Large intestine (tissue), 3 donors: ENCODE data around the gene NEGR1. TPM values are rescaled to one million over a fixed set of nuclear protein-coding genes. Genes with fewer than 3 reads are reported as not detected.

Source experiments
- DNase-seq, 2 donors: peaks; one replicate each; pipeline versions ENCODE4 v3.0.0 to v3.0.0-alpha.2; 2013
- H3K27ac ChIP-seq: one replicate; pipeline ENCODE4 v1.5.1; 2013; ENCODE audit warnings: low read length
- H3K27me3 ChIP-seq: 2 replicates; pipeline ENCODE4 v1.6.1; 2013; ENCODE audit warnings: low read length; ENCODE audit not compliant: control insufficient read depth, insufficient read depth
- H3K36me3 ChIP-seq: 2 replicates; pipeline ENCODE4 v1.6.1; 2013; ENCODE audit warnings: low read length; ENCODE audit not compliant: control insufficient read depth, insufficient read depth
- H3K4me1 ChIP-seq: one replicate; pipeline ENCODE4 v1.6.1; 2013; ENCODE audit warnings: low read length; ENCODE audit not compliant: control insufficient read depth, insufficient read depth
- H3K4me3 ChIP-seq: one replicate; pipeline ENCODE4 v1.5.1; 2013; ENCODE audit warnings: low read length
- H3K9me3 ChIP-seq: one replicate; pipeline ENCODE4 v1.6.1; 2013; ENCODE audit warnings: mild to moderate bottlenecking, low read depth, low read length, moderate library complexity; ENCODE audit not compliant: control insufficient read depth
- WGBS: methylation state at CpG from one replicate; pipeline ENCODE4 v1.1.5; 2013; ENCODE audit warnings: low lambda C conversion rate; ENCODE audit not compliant: insufficient coverage; 5-methylcytosine and 5-hydroxymethylcytosine counted together
- polyA plus RNA-seq: library from polyadenylated mRNA; unstranded; fragments of 120-200 nt; gene quantifications from one replicate; pipeline ENCODE4 v1.2.1, GENCODE V29; 2013

Gene NEGR1
- polyA plus RNA-seq, 1 donor: 9.9 TPM

DNA sequence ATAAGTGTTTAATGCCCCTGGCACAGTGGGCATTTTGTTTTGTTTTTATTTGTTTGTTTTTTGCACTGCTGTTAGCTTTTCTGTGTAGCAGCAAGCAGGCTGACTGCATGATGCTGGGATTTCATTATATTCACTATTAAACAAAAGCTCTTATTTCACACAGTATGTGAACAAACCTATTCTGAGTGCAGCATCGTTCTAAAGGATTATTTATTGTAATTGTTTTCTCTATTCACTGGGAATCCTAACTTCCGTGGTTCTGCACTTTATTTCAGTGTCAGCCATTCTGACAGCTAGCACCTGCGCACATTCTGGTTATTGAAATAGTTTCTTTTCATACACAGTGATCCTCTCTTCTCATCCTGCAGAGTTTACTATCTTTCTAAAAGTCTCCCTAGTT lies 595.0 kb downstream of the NEGR1 start:
- H3K36me3 ChIP-seq: no peaks in the 10 kb centered on the region
- no peak overlapping the region for H3K4me3 ChIP-seq
- H3K27me3 ChIP-seq: no peaks in the 10 kb centered on the region
- WGBS: 36% methylated on average over 2 of the region's 3 CpGs
- no peak for DNase-seq
- no peaks in the 10 kb centered on the region for H3K4me1 ChIP-seq
- H3K9me3 ChIP-seq: no peaks in the 10 kb centered on the region
- H3K27ac ChIP-seq: no peak overlapping the region

DNA sequence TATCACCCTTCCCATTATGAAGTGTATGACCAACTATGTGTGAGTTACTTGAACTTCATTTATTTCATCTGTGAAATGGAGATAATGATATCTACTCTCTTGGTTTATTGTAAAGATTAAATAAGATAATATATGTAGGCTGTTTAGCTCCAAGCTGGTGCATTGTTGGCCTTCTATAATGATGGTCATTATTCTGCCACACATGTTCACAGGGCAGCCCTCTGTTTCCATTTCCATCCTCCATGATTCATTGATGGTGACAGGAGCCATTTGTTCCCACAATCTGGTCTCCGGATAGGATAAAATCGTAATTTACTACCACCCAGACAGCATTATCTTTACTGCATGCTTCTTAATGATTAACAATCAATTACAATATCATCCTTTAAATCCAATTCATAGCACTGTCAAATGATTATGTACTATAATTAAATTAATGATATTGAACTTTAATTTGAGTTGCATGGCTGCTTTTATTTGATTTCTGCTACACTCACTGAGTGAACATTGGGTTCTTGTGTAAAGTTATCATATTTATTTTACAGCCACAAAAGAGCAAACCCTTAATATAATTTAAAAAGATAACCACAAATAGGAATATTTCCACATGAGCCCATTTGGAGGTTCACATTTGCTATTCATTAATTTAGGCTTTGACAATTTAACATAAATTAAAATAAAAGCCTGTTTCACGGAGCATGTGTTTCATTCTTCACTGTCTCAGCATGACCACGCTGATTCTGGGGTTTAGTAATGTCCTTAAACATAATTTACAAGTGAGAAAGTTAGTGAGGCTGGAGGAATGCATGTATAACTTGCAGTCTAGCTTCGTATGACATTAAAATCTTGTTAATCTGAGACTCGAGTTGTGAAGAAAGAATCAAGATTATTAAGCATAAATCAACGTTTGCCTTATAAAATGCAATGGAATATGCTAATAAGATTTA lies 605.1 kb downstream of the NEGR1 start:
- H3K27me3 ChIP-seq: no peaks in the 10 kb centered on the region
- DNase-seq: no peak
- H3K27ac ChIP-seq: no peak overlapping the region
- no peaks in the 10 kb centered on the region for H3K36me3 ChIP-seq
- H3K9me3 ChIP-seq: no peaks in the 10 kb centered on the region
- no peak overlapping the region for H3K4me3 ChIP-seq
- WGBS: no CpG with 5 or more reads among the region's 7 CpGs
- H3K4me1 ChIP-seq: no peaks in the 10 kb centered on the region

DNA sequence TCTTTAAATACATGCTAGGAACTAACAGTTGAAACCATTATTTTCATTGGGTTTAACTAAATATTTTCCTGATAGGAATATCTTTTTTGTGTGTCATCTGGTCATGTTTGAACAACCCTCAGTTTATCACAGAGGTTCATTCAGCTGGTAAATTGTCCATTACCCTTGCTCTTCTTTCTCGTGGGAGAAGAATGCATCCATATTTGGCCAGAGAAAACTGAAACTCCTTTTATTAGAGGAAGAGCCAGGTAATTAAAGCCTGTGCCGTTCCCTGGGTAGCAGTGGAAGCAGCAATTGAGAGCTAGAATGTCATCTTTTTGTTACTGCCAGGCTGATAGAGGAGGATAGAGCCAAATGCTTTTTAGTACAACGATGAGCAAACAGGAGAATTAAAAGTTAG lies 614.3 kb downstream of the NEGR1 start:
- no peak overlapping the region for H3K27ac ChIP-seq
- H3K9me3 ChIP-seq: no peaks in the 10 kb centered on the region
- no peaks in the 10 kb centered on the region for H3K36me3 ChIP-seq
- no peaks in the 10 kb centered on the region for H3K4me1 ChIP-seq
- no peak for DNase-seq
- no peak overlapping the region for H3K4me3 ChIP-seq
- no peaks in the 10 kb centered on the region for H3K27me3 ChIP-seq
- 60% methylated on average over 3 of the region's 3 CpGs for WGBS

DNA sequence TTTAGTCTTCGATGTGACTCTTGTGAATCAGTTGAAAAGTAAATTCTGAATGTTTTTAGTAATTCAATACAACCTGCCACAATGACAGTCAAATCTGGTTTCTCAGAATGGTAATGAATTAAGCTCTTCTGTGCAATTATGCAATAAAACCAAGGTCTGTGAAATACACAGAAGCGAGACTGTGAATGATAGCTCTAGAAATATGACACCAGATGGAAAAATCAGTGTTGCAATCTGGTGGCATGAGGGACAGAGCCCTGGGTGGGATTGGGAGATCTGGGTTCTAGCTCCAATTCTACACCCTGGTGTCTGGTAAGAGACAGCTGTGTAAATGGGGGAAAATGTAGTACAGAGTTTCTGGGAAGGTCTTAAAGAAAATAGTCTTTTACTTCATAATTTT lies 615.1 kb downstream of the NEGR1 start:
- no peaks in the 10 kb centered on the region for H3K9me3 ChIP-seq
- H3K27ac ChIP-seq: no peak overlapping the region
- H3K4me1 ChIP-seq: no peaks in the 10 kb centered on the region
- no peak overlapping the region for H3K4me3 ChIP-seq
- WGBS: 41% methylated on average over 2 of the region's 2 CpGs
- H3K36me3 ChIP-seq: no peaks in the 10 kb centered on the region
- no peak for DNase-seq
- no peaks in the 10 kb centered on the region for H3K27me3 ChIP-seq

DNA sequence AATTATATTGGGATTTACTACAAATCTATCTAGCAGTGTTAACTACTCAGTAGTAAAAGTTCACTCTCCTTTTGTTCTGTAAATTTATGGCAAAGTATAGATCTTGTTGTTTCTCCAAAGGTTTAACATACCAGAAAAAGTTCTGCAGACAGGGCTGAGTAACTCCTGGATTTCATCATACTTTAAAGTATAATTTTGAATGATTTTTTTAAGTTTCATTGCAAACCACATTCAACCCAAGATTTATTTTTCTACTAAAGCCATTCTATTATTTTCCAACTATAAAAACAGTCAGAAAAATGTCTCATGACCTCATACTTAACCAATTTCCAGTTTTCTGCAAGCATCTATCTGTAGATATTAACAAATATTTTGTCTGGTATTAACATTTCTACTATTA lies 615.7 kb downstream of the NEGR1 start:
- Histone ChIP-seq H3K9me3 (no peaks in the 10 kb centered on the region), H3K36me3 (no peaks in the 10 kb centered on the region), H3K4me3 (no peak overlapping the region), H3K27ac (no peak overlapping the region), H3K27me3 (no peaks in the 10 kb centered on the region), H3K4me1 (no peaks in the 10 kb centered on the region)
- DNase-seq: no peak

DNA sequence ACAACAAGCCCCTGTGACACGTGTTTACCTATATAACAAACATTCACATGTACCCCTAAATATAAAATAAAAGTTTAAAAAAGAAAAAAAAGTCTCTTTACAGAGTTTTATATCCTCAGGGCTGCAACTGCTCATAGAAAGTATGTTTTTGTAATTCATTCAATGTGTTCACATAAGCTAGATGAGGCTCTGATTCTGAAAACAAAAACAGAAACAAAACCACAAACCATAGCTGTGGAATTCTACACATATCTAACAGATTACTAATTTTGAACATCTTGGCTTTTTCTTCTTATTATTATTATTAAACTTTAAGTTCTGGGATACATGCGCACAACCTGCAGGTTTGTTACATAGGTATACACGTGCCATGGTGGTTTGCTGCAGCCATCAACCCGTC lies 621.9 kb downstream of the NEGR1 start:
- WGBS: no CpG with 5 or more reads among the region's 4 CpGs

DNA sequence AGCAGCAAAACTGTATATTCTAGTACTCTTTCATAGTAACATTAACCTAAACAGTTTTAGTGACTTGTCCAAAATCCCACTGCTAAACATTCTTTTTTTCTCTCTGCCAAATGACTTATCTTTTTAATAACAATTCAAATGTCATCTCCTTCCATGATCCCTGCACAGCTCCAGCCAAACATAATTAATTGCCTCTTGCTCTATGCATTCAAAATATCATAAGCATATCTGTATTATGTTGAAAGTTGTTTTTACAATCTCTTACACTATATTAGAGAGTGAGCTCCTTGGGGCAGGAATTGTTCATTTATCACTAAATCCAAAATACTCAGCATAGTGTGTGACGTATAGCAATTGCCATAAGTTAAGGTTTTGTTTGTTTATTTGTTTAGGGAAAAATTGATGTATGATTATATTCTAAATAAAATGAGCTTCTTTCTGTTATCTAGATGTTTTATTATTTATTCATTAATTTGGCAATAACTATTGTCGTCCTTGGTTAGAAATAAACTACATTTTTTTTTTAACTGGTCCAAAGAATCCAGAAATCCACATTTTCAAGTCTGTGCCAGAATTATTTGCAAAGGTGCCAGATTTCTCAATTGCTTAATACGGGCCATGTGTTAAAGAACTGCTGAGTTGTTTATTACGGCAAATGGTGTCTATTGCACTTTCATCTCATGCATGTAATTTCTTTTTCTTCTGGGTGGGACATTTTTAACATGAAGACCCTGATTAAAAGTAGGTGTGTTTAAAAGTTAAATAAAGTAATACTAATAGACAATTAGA lies 624.3 kb downstream of the NEGR1 start:
- Histone ChIP-seq H3K4me1 (no peaks in the 10 kb centered on the region), H3K36me3 (no peaks in the 10 kb centered on the region), H3K9me3 (no peaks in the 10 kb centered on the region), H3K27me3 (no peaks in the 10 kb centered on the region), H3K4me3 (no peak overlapping the region), H3K27ac (no peak overlapping the region)
- WGBS: 92% methylated on average over 4 of the region's 4 CpGs
- peak in 1 of 2 donors; percentile 4 for DNase-seq

More for the DNA sequence above, 621.9 kb downstream of the NEGR1 start:
- no peak for DNase-seq
- H3K4me3 ChIP-seq: no peak overlapping the region
- H3K36me3 ChIP-seq: no peaks in the 10 kb centered on the region
- H3K9me3 ChIP-seq: no peaks in the 10 kb centered on the region
- H3K4me1 ChIP-seq: no peaks in the 10 kb centered on the region
- H3K27ac ChIP-seq: no peak overlapping the region
- no peaks in the 10 kb centered on the region for H3K27me3 ChIP-seq

DNA sequence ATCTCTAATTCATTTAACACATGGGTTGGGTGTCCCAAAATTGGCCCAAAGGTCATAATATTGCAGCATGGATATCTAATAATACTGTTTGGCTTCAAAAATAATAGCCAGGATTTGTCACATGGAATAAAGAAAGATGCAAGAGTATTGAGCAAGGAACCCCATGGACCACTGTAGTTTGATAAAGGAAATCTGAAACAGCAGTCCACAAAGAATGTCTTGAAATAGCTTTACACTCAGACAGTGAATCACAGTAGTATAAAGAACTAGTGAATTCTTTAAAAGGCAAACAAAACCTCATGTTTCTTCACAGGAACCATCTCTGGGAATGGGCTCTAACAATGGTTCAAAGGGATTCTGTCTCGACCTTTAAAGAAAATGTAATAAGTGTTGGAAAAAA lies 625.4 kb downstream of the NEGR1 start:
- WGBS: no CpG with 5 or more reads among the region's 1 CpG
- Histone ChIP-seq H3K9me3 (no peaks in the 10 kb centered on the region), H3K36me3 (no peaks in the 10 kb centered on the region), H3K27ac (no peak overlapping the region), H3K27me3 (no peaks in the 10 kb centered on the region), H3K4me3 (no peak overlapping the region), H3K4me1 (no peaks in the 10 kb centered on the region)
- no peak for DNase-seq

DNA sequence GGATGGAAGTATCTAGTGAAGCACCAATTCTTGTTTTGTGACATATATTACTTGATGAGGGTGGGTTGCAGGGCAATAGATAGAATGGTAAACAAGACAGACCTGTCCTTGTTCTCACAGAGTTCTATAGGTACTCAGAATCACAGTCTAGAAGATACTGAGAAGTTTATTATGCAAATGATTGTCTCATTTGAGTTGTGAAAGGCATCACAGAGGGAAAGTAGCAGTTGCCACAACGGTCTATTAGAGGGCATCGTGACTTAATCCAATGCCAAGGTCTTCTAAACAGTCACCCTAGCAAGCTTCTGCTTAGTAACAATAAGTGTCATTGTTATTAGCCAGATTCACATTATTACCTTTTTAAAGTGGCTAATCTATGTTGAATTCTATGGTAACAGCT lies 626.7 kb downstream of the NEGR1 start:
- no peaks in the 10 kb centered on the region for H3K36me3 ChIP-seq
- no peak overlapping the region for H3K4me3 ChIP-seq
- no peaks in the 10 kb centered on the region for H3K27me3 ChIP-seq
- no CpG with 5 or more reads among the region's 2 CpGs for WGBS
- no peaks in the 10 kb centered on the region for H3K4me1 ChIP-seq
- DNase-seq: no peak
- no peaks in the 10 kb centered on the region for H3K9me3 ChIP-seq
- H3K27ac ChIP-seq: no peak overlapping the region

DNA sequence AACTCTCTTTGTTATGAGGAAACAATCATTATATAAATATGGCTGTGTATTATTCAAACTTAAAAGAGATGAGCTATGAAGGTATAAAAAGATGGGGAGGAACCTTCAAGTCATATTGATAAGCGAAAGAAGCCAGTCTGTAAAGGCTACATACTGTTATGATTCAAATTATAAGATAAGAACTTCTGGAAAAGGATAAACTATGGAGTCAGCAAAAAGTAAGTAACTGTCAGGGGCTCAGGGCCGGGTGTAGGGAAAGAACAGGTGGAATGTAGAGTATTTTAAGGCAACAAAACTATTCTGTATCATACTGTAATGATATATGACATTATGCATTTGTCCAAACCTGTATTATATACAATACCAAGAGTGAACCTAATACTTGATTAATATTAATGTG lies 628.4 kb downstream of the NEGR1 start:
- no CpG with 5 or more reads among the region's 2 CpGs for WGBS
- H3K9me3 ChIP-seq: no peaks in the 10 kb centered on the region
- H3K27me3 ChIP-seq: no peaks in the 10 kb centered on the region
- no peak overlapping the region for H3K4me3 ChIP-seq
- no peaks in the 10 kb centered on the region for H3K36me3 ChIP-seq
- DNase-seq: no peak
- no peak overlapping the region for H3K27ac ChIP-seq
- H3K4me1 ChIP-seq: no peaks in the 10 kb centered on the region
